IPS-NIHi7 (cell line): ENCODE results near the gene RPAP3.

ENCODE experiments used
- DNase-seq: peaks from one replicate; pipeline ENCODE4 v3.0.0; 2012; ENCODE audit warnings: mixed read lengths; ENCODE audit errors: extremely low spot score

The RPAP3 gene

GRCh38 chr12:47743311-47743860 lies 37.6 kb upstream of the RPAP3 start:
- DNase-seq, result no peak

GRCh38 chr12:47742253-47742825 lies 36.5 kb upstream of the RPAP3 start:
- peak; percentile 77 for DNase-seq

GRCh38 chr12:47741340-47741703 lies 35.5 kb upstream of the RPAP3 start:
- no peak for DNase-seq

- no peak for DNase-seq
Measured at GRCh38 chr12:47740606-47741339, 34.9 kb upstream of the RPAP3 start.

- no peak for DNase-seq
Measured at GRCh38 chr12:47739979-47740378, 34.1 kb upstream of the RPAP3 start.

- DNase-seq, result no peak
Measured at GRCh38 chr12:47739297-47739696, 33.5 kb upstream of the RPAP3 start.

- no peak for DNase-seq
Measured at GRCh38 chr12:47737936-47738594, 32.2 kb upstream of the RPAP3 start.

GRCh38 chr12:47736877-47737676 lies 31.2 kb upstream of the RPAP3 start:
- DNase-seq, result peak; percentile 41

GRCh38 chr12:47736216-47736615 lies 30.4 kb upstream of the RPAP3 start:
- no peak for DNase-seq

- no peak for DNase-seq
Measured at GRCh38 chr12:47735649-47736048, 29.8 kb upstream of the RPAP3 start.

- DNase-seq, result peak; percentile 57
Measured at GRCh38 chr12:47734725-47735480, 29.1 kb upstream of the RPAP3 start.

- no peak for DNase-seq
Measured at GRCh38 chr12:47733142-47733541, 27.3 kb upstream of the RPAP3 start.

- DNase-seq, result no peak
Measured at GRCh38 chr12:47732504-47732903, 26.7 kb upstream of the RPAP3 start.

- no peak for DNase-seq
Measured at GRCh38 chr12:47731723-47732122, 25.9 kb upstream of the RPAP3 start.

GRCh38 chr12:47730341-47730744 lies 24.5 kb upstream of the RPAP3 start:
- no peak for DNase-seq

GRCh38 chr12:47729233-47729632 lies 23.4 kb upstream of the RPAP3 start:
- DNase-seq, result no peak

- DNase-seq, result no peak
Measured at GRCh38 chr12:47725893-47726292, 20.1 kb upstream of the RPAP3 start.

- no peak for DNase-seq
Measured at GRCh38 chr12:47725091-47725772, 19.4 kb upstream of the RPAP3 start, which contains the start of gene ENDOU. ENDOU (minus strand) TSS chr12:47725490; CDS start chr12:47725413, 77 bp downstream.

- no peak for DNase-seq
Measured at GRCh38 chr12:47722941-47723631, 17.3 kb upstream of the RPAP3 start.
